ENCODE data around the gene ADNP2. TPM values are rescaled to one million over a fixed set of nuclear protein-coding genes. Genes with fewer than 3 reads are reported as not detected.

ADNP2 gene
- total RNA-seq, 1 experiment from 2014 or later, result 23.2 TPM

GRCh38 chr18:80108121-80108536 is 933 bp upstream of the ADNP2 start:
- BruUV-seq (replicated peaks), result no TSS peak
- intact Hi-C loops (cut with micrococcal nuclease), result loop anchor here (2.0 kb wide), 1 partner anchor 75 kb away; no protein-coding TSS in a partner anchor
- Histone ChIP-seq H3F3A (ENCODE audit: low read length, unreplicated experiment) (no peaks in the 10 kb centered on the region), H3K9me3 (ENCODE audit: low read length) (no peaks in the 10 kb centered on the region), H4K20me1 (ENCODE audit: low read length) (peaks cover 28% of the 10 kb centered on the region), H3K27ac (ENCODE audit: low read length) (no peak overlapping the region), H3K4me3 (ENCODE audit: low read length) (no peak overlapping the region), H3K36me3 (ENCODE audit: low read depth, low read length) (peaks cover 9% of the 10 kb centered on the region), H2AFZ (ENCODE audit: low read length) (no peak overlapping the region), H3K4me1 (ENCODE audit: insufficient read depth, low read length) (peaks cover 10% of the 10 kb centered on the region; the same call in 1 of the 2 replicates), H3K9me2 (replicated peaks; ENCODE audit: low read length) (no peaks in the 10 kb centered on the region), H3K4me2 (ENCODE audit: low read length) (no peak overlapping the region), H3K27me3 (ENCODE audit: low read length) (no peaks in the 10 kb centered on the region), H3K9ac (ENCODE audit: low read length) (no peak overlapping the region), H3K79me2 (ENCODE audit: low read length) (peaks cover 36% of the 10 kb centered on the region)
- CTCF ChIA-PET, result no interaction called here
- no peak for TF ChIP-seq EZH2 (IDR thresholded peaks at IDR 0.05; ENCODE audit: low read length, unreplicated experiment)
- TF ChIP-seq CTCF (conservative IDR thresholded peaks at IDR 0.05; ENCODE audit: low read depth, low read length), result no peak
- TF ChIP-seq EZH2phosphoT487 (IDR thresholded peaks at IDR 0.05; ENCODE audit: borderline replicate concordance, low read length), result no peak
- ATAC-seq (no peak), DNase-seq (no peak)
- POLR2A ChIA-PET (ENCODE audit: unreplicated experiment), result interaction anchor here (0.5 kb wide), 1 partner anchor 15 kb away, joined by 3 read pairs; no protein-coding TSS in a partner anchor

GRCh38 chr18:80109676-80110078 is 615 bp downstream of the ADNP2 start:
- peaks cover 12% of the 10 kb centered on the region for H3K36me3 ChIP-seq (ENCODE audit: low read depth, low read length)
- H3K79me2 ChIP-seq (ENCODE audit: low read length), result peaks cover 52% of the 10 kb centered on the region
- peaks cover 43% of the 10 kb centered on the region for H4K20me1 ChIP-seq (ENCODE audit: low read length)
- peaks cover 10% of the 10 kb centered on the region; the same call in 1 of the 2 replicates for H3K4me1 ChIP-seq (ENCODE audit: insufficient read depth, low read length)
- H3K9ac ChIP-seq (ENCODE audit: low read length), result peak overlapping the region; percentile 85
- peak; percentile 32 for ATAC-seq
- intact Hi-C loops (cut with micrococcal nuclease), result loop anchor here (2.0 to 5.0 kb wide), 2 partner anchors 38 to 77 kb away; no protein-coding TSS in a partner anchor
- H3F3A ChIP-seq (ENCODE audit: low read length, unreplicated experiment), result no peaks in the 10 kb centered on the region
- H2AFZ ChIP-seq (ENCODE audit: low read length), result no peak overlapping the region
- no peaks in the 10 kb centered on the region for H3K9me3 ChIP-seq (ENCODE audit: low read length)
- no peaks in the 10 kb centered on the region for H3K9me2 ChIP-seq (replicated peaks; ENCODE audit: low read length)
- peak; percentile 25 for DNase-seq
- ChIA-PET CTCF (no interaction called here), POLR2A (ENCODE audit: unreplicated experiment) (no interaction called here)
- no TSS peak for BruUV-seq (replicated peaks)
- H3K4me2 ChIP-seq (ENCODE audit: low read length), result peak overlapping the region; percentile 82
- no peak for TF ChIP-seq CTCF (conservative IDR thresholded peaks at IDR 0.05; ENCODE audit: low read depth, low read length)
- TF ChIP-seq EZH2 (IDR thresholded peaks at IDR 0.05; ENCODE audit: low read length, unreplicated experiment), result no peak
- TF ChIP-seq EZH2phosphoT487 (IDR thresholded peaks at IDR 0.05; ENCODE audit: borderline replicate concordance, low read length), result no peak
- no peak overlapping the region for H3K27ac ChIP-seq (ENCODE audit: low read length)
- peak overlapping the region; percentile 87 for H3K4me3 ChIP-seq (ENCODE audit: low read length)
- H3K27me3 ChIP-seq (ENCODE audit: low read length), result no peaks in the 10 kb centered on the region

- peaks cover 17% of the 10 kb centered on the region for H3K36me3 ChIP-seq (ENCODE audit: low read depth, low read length)
- no peaks in the 10 kb centered on the region for H3K9me3 ChIP-seq (ENCODE audit: low read length)
- BruUV-seq (replicated peaks), result no TSS peak
- no peak for ATAC-seq
- no peak overlapping the region for H3K4me2 ChIP-seq (ENCODE audit: low read length)
- no peak overlapping the region for H3K27ac ChIP-seq (ENCODE audit: low read length)
- peaks cover 74% of the 10 kb centered on the region for H4K20me1 ChIP-seq (ENCODE audit: low read length)
- no peaks in the 10 kb centered on the region for H3K27me3 ChIP-seq (ENCODE audit: low read length)
- no peak overlapping the region for H3K4me3 ChIP-seq (ENCODE audit: low read length)
- no peaks in the 10 kb centered on the region for H3F3A ChIP-seq (ENCODE audit: low read length, unreplicated experiment)
- H3K9me2 ChIP-seq (replicated peaks; ENCODE audit: low read length), result no peaks in the 10 kb centered on the region
- intact Hi-C loops (cut with micrococcal nuclease), result loop anchor here (5.0 kb wide), 1 partner anchor 35 kb away; no protein-coding TSS in a partner anchor
- H3K79me2 ChIP-seq (ENCODE audit: low read length), result peaks cover 82% of the 10 kb centered on the region
- no peak for DNase-seq
- TF ChIP-seq EZH2 (IDR thresholded peaks at IDR 0.05; ENCODE audit: low read length, unreplicated experiment) (no peak), CTCF (conservative IDR thresholded peaks at IDR 0.05; ENCODE audit: low read depth, low read length) (no peak), EZH2phosphoT487 (IDR thresholded peaks at IDR 0.05; ENCODE audit: borderline replicate concordance, low read length) (no peak)
- H3K4me1 ChIP-seq (ENCODE audit: insufficient read depth, low read length), result peaks cover 10% of the 10 kb centered on the region; the same call in 1 of the 2 replicates
- POLR2A ChIA-PET (ENCODE audit: unreplicated experiment), result no interaction called here
- H3K9ac ChIP-seq (ENCODE audit: low read length), result no peak overlapping the region
- H2AFZ ChIP-seq (ENCODE audit: low read length), result no peak overlapping the region
- CTCF ChIA-PET, result no interaction called here
Observed at GRCh38 chr18:80112624-80113248, 3.7 kb downstream of the ADNP2 start.
